ENCODE data around the gene NPAS2. TPM values are rescaled to one million over a fixed set of nuclear protein-coding genes. Genes with fewer than 3 reads are reported as not detected.

The NPAS2 gene
- total RNA-seq, 5 donors from 2014 or later (not counting 1 experiment from before 2014, with no cell fraction given), result 3.5 to 9.5 (median 4.4) TPM

GRCh38 chr2:100886085-100886484 lies 66.1 kb downstream of the NPAS2 start:
- H3K36me3 ChIP-seq (ENCODE audit: control insufficient read depth in 2 of 2, extremely low read depth in 1 of 2, insufficient read depth in 1 of 2, low read length in 1 of 2), result no peaks in the 10 kb centered on the region
- ATAC-seq (replicated peaks in 1 of 4) (no peak), DNase-seq (no peak)
- H3K27me3 ChIP-seq (replicated peaks in 1 of 2; ENCODE audit: control insufficient read depth in 2 of 2, extremely low read depth in 1 of 2, insufficient read depth in 2 of 2, low read length in 1 of 2), result peaks cover 0 to 8% of the 10 kb centered on the region in 2 experiments
- no peak overlapping the region for H3K27ac Mint-ChIP-seq
- H3K4me1 ChIP-seq (ENCODE audit: control insufficient read depth in 1 of 2, extremely low read depth in 1 of 2, insufficient read depth in 2 of 2, low read length in 2 of 2), result peaks cover 3 to 8% of the 10 kb centered on the region in 2 experiments
- ChIA-PET POLR2A (no interaction called here), CTCF (no interaction called here)
- H3K27me3 Mint-ChIP-seq, result peaks cover 0 to 4% of the 10 kb centered on the region in 2 donors
- H3K9me3 Mint-ChIP-seq, result no peaks in the 10 kb centered on the region
- no peak overlapping the region for H3K4me3 Mint-ChIP-seq
- H3K4me3 ChIP-seq (ENCODE audit: control insufficient read depth in 1 of 2, extremely low read depth in 1 of 2, low read length in 1 of 2), result no peak overlapping the region
- no peak overlapping the region for H3K27ac ChIP-seq (ENCODE audit: low read length)
- peaks cover 4 to 12% (median 9%) of the 10 kb centered on the region in 3 donors for H3K4me1 Mint-ChIP-seq
- no CpG with 5 or more reads among the region's 4 CpGs for WGBS (ENCODE audit: insufficient coverage)
- no peaks in the 10 kb centered on the region for H3K9me3 ChIP-seq
- no peaks in the 10 kb centered on the region for H3K36me3 Mint-ChIP-seq

GRCh38 chr2:100887039-100887578 lies 67.2 kb downstream of the NPAS2 start:
- Histone ChIP-seq H3K4me3 (ENCODE audit: control insufficient read depth in 1 of 2, extremely low read depth in 1 of 2, low read length in 1 of 2) (no peak overlapping the region), H3K27me3 (replicated peaks in 1 of 2; ENCODE audit: control insufficient read depth in 2 of 2, extremely low read depth in 1 of 2, insufficient read depth in 2 of 2, low read length in 1 of 2) (peaks cover 0 to 4% of the 10 kb centered on the region in 2 experiments), H3K9me3 (no peaks in the 10 kb centered on the region), H3K27ac (ENCODE audit: low read length) (no peak overlapping the region), H3K4me1 (ENCODE audit: control insufficient read depth in 1 of 2, extremely low read depth in 1 of 2, insufficient read depth in 2 of 2, low read length in 2 of 2) (peaks cover 3% of the 10 kb centered on the region in 2 experiments), H3K36me3 (ENCODE audit: control insufficient read depth in 2 of 2, extremely low read depth in 1 of 2, insufficient read depth in 1 of 2, low read length in 1 of 2) (no peaks in the 10 kb centered on the region)
- CTCF ChIA-PET, result no interaction called here
- peaks cover 0 to 4% of the 10 kb centered on the region in 2 donors for H3K27me3 Mint-ChIP-seq
- POLR2A ChIA-PET, result interaction anchor here in 1 of 2 donors (0.5 kb wide), 1 partner anchor 1476 kb away, joined by 3 read pairs; no protein-coding TSS in a partner anchor
- H3K9me3 Mint-ChIP-seq, result no peaks in the 10 kb centered on the region
- no peak overlapping the region for H3K4me3 Mint-ChIP-seq
- peaks cover 4 to 12% (median 6%) of the 10 kb centered on the region in 3 donors for H3K4me1 Mint-ChIP-seq
- 93% methylated on average over 6 of the region's 11 CpGs for WGBS (ENCODE audit: insufficient coverage)
- H3K36me3 Mint-ChIP-seq, result peaks cover 6% of the 10 kb centered on the region
- no peak overlapping the region for H3K27ac Mint-ChIP-seq
- no peak for DNase-seq
- no peak for ATAC-seq (replicated peaks in 1 of 4)

- H3K27ac Mint-ChIP-seq, result no peak overlapping the region
- Histone ChIP-seq H3K27me3 (replicated peaks in 1 of 2; ENCODE audit: control insufficient read depth in 2 of 2, extremely low read depth in 1 of 2, insufficient read depth in 2 of 2, low read length in 1 of 2) (peaks cover 0 to 4% of the 10 kb centered on the region in 2 experiments), H3K27ac (ENCODE audit: low read length) (no peak overlapping the region), H3K9me3 (no peaks in the 10 kb centered on the region), H3K36me3 (ENCODE audit: control insufficient read depth in 2 of 2, extremely low read depth in 1 of 2, insufficient read depth in 1 of 2, low read length in 1 of 2) (no peaks in the 10 kb centered on the region), H3K4me1 (ENCODE audit: control insufficient read depth in 1 of 2, extremely low read depth in 1 of 2, insufficient read depth in 2 of 2, low read length in 2 of 2) (peaks cover 0 to 3% of the 10 kb centered on the region in 2 experiments), H3K4me3 (ENCODE audit: control insufficient read depth in 1 of 2, extremely low read depth in 1 of 2, low read length in 1 of 2) (no peak overlapping the region)
- peaks cover 0 to 4% of the 10 kb centered on the region in 2 donors for H3K27me3 Mint-ChIP-seq
- CTCF ChIA-PET, result interaction anchor here in 1 of 2 donors (0.6 kb wide), 1 partner anchor 499 kb away, joined by 6 read pairs; the partner anchor contains the start of gene CREG2
- ATAC-seq (replicated peaks in 1 of 4) (no peak), DNase-seq (no peak)
- peaks cover 0 to 8% (median 1%) of the 10 kb centered on the region in 3 donors for H3K4me1 Mint-ChIP-seq
- no peaks in the 10 kb centered on the region for H3K9me3 Mint-ChIP-seq
- WGBS (ENCODE audit: insufficient coverage), result 92% methylated on average over 11 of the region's 14 CpGs
- POLR2A ChIA-PET, result no interaction called here
- no peak overlapping the region for H3K4me3 Mint-ChIP-seq
- peaks cover 6% of the 10 kb centered on the region for H3K36me3 Mint-ChIP-seq
Observed at GRCh38 chr2:100887713-100888495, 68.0 kb downstream of the NPAS2 start.

GRCh38 chr2:100888601-100889000 lies 68.7 kb downstream of the NPAS2 start:
- Histone ChIP-seq H3K27me3 (replicated peaks in 1 of 2; ENCODE audit: control insufficient read depth in 2 of 2, extremely low read depth in 1 of 2, insufficient read depth in 2 of 2, low read length in 1 of 2) (peaks cover 0 to 4% of the 10 kb centered on the region in 2 experiments), H3K4me1 (ENCODE audit: control insufficient read depth in 1 of 2, extremely low read depth in 1 of 2, insufficient read depth in 2 of 2, low read length in 2 of 2) (no peaks in the 10 kb centered on the region), H3K9me3 (no peaks in the 10 kb centered on the region), H3K27ac (ENCODE audit: low read length) (no peak overlapping the region), H3K36me3 (ENCODE audit: control insufficient read depth in 2 of 2, extremely low read depth in 1 of 2, insufficient read depth in 1 of 2, low read length in 1 of 2) (no peaks in the 10 kb centered on the region), H3K4me3 (ENCODE audit: control insufficient read depth in 1 of 2, extremely low read depth in 1 of 2, low read length in 1 of 2) (no peak overlapping the region)
- Mint-ChIP-seq H3K27me3 (peaks cover 0 to 4% of the 10 kb centered on the region in 2 donors), H3K27ac (no peak overlapping the region), H3K36me3 (peaks cover 6% of the 10 kb centered on the region), H3K4me3 (no peak overlapping the region), H3K4me1 (peaks cover 0 to 7% (median 0%) of the 10 kb centered on the region in 3 donors), H3K9me3 (no peaks in the 10 kb centered on the region)
- CTCF ChIA-PET, result interaction anchor here in 1 of 2 donors (0.6 kb wide), 1 partner anchor 701 kb away, joined by 3 read pairs; no protein-coding TSS in a partner anchor
- POLR2A ChIA-PET, result interaction anchor here in 1 of 2 donors (0.6 kb wide), 1 partner anchor 9 kb away, joined by 3 read pairs; no protein-coding TSS in a partner anchor
- no peak for ATAC-seq (replicated peaks in 1 of 4)
- DNase-seq, result no peak
- WGBS (ENCODE audit: insufficient coverage), result 75% methylated on average over 2 of the region's 3 CpGs

GRCh38 chr2:100889286-100889685 lies 69.3 kb downstream of the NPAS2 start:
- no peak overlapping the region for H3K27ac Mint-ChIP-seq
- ChIA-PET CTCF (interaction anchor here in 1 of 2 donors (0.5 kb wide), 1 partner anchor 10 kb away, joined by 6 read pairs; no protein-coding TSS in a partner anchor), POLR2A (no interaction called here)
- peaks cover 0 to 4% of the 10 kb centered on the region in 2 donors for H3K27me3 Mint-ChIP-seq
- no peaks in the 10 kb centered on the region for H3K36me3 ChIP-seq (ENCODE audit: control insufficient read depth in 2 of 2, extremely low read depth in 1 of 2, insufficient read depth in 1 of 2, low read length in 1 of 2)
- no peak overlapping the region for H3K4me3 Mint-ChIP-seq
- peaks cover 6% of the 10 kb centered on the region for H3K36me3 Mint-ChIP-seq
- H3K9me3 ChIP-seq, result no peaks in the 10 kb centered on the region
- no peaks in the 10 kb centered on the region for H3K9me3 Mint-ChIP-seq
- DNase-seq, result no peak
- H3K4me3 ChIP-seq (ENCODE audit: control insufficient read depth in 1 of 2, extremely low read depth in 1 of 2, low read length in 1 of 2), result no peak overlapping the region
- H3K27me3 ChIP-seq (replicated peaks in 1 of 2; ENCODE audit: control insufficient read depth in 2 of 2, extremely low read depth in 1 of 2, insufficient read depth in 2 of 2, low read length in 1 of 2), result peaks cover 0 to 4% of the 10 kb centered on the region in 2 experiments
- WGBS (ENCODE audit: insufficient coverage), result 40% methylated on average over 1 of the region's 6 CpGs
- H3K4me1 ChIP-seq (ENCODE audit: control insufficient read depth in 1 of 2, extremely low read depth in 1 of 2, insufficient read depth in 2 of 2, low read length in 2 of 2), result no peaks in the 10 kb centered on the region
- no peak for ATAC-seq (replicated peaks in 1 of 4)
- peaks cover 0 to 7% (median 0%) of the 10 kb centered on the region in 3 donors for H3K4me1 Mint-ChIP-seq
- H3K27ac ChIP-seq (ENCODE audit: low read length), result no peak overlapping the region

- Mint-ChIP-seq H3K4me3 (no peak overlapping the region), H3K27me3 (peaks cover 0 to 1% of the 10 kb centered on the region in 2 donors), H3K36me3 (peaks cover 6% of the 10 kb centered on the region), H3K4me1 (peaks cover 0 to 7% (median 0%) of the 10 kb centered on the region in 3 donors), H3K9me3 (no peaks in the 10 kb centered on the region), H3K27ac (no peak overlapping the region)
- no peak for DNase-seq
- CTCF ChIA-PET, result no interaction called here
- POLR2A ChIA-PET, result no interaction called here
- no peaks in the 10 kb centered on the region for H3K9me3 ChIP-seq
- 70% methylated on average over 9 of the region's 16 CpGs for WGBS (ENCODE audit: insufficient coverage)
- H3K36me3 ChIP-seq (ENCODE audit: control insufficient read depth in 2 of 2, extremely low read depth in 1 of 2, insufficient read depth in 1 of 2, low read length in 1 of 2), result no peaks in the 10 kb centered on the region
- no peaks in the 10 kb centered on the region for H3K4me1 ChIP-seq (ENCODE audit: control insufficient read depth in 1 of 2, extremely low read depth in 1 of 2, insufficient read depth in 2 of 2, low read length in 2 of 2)
- H3K27ac ChIP-seq (ENCODE audit: low read length), result no peak overlapping the region
- H3K27me3 ChIP-seq (replicated peaks in 1 of 2; ENCODE audit: control insufficient read depth in 2 of 2, extremely low read depth in 1 of 2, insufficient read depth in 2 of 2, low read length in 1 of 2), result peaks cover 0 to 3% of the 10 kb centered on the region in 2 experiments
- no peak for ATAC-seq (replicated peaks in 1 of 4)
- H3K4me3 ChIP-seq (ENCODE audit: control insufficient read depth in 1 of 2, extremely low read depth in 1 of 2, low read length in 1 of 2), result no peak overlapping the region
Observed at GRCh38 chr2:100891906-100892642, 72.1 kb downstream of the NPAS2 start.

Measured in T-cell (primary cell).